ENCODE results near the gene B4GALT2.

GRCh38 chr1:43938383-43938782 is 40.6 kb upstream of the B4GALT2 start:
- no peak for TF ChIP-seq EZH2 (IDR thresholded peaks at IDR 0.05; ENCODE audit: borderline replicate concordance, low read depth, low read length, severe bottlenecking)
- no peak for TF ChIP-seq MAX (IDR thresholded peaks at IDR 0.05; ENCODE audit: insufficient read depth, insufficient read length)
- TF ChIP-seq CTCF (IDR thresholded peaks at IDR 0.05; ENCODE audit: extremely low read depth in 1 of 2, insufficient read depth in 1 of 2, low read depth in 1 of 2, low read length in 2 of 2): no peak
- no peak for TF ChIP-seq POLR2A (IDR thresholded peaks at IDR 0.05; ENCODE audit: low read depth, low read length)
- no peak for TF ChIP-seq FOS (IDR thresholded peaks at IDR 0.05; ENCODE audit: borderline replicate concordance, insufficient read depth, low read length)
- TF ChIP-seq POLR2AphosphoS5 (IDR thresholded peaks at IDR 0.05; ENCODE audit: insufficient read depth, low read depth, low read length): no peak
- no peak for TF ChIP-seq MYC (IDR thresholded peaks at IDR 0.05; ENCODE audit: low read depth, low read length)

All from endothelial cell of umbilical vein (primary cell).